Adrenal gland (tissue), 12 donors: Measurements from ENCODE around the gene PPP6R2. TPM values are rescaled to one million over a fixed set of nuclear protein-coding genes. Genes with fewer than 3 reads are reported as not detected.

Experiments
- DNase-seq, 7 donors: peaks; one replicate each; pipeline ENCODE4 v3.0.0-alpha.2; 2019 to 2020
- H3K27ac ChIP-seq, 5 donors: fragments of 200-600 bp; sonication (generic) in 4 of 5; 1 replicate in 3 of 5; 2 replicates in 2 of 5; pipeline versions ENCODE4 v1.5.1 to v1.8.0; 2016 to 2020; ENCODE audit warnings: mild to moderate bottlenecking in 1 of 5
- H3K27me3 ChIP-seq: fragments of 200-600 bp; 2 replicates; pipeline ENCODE4 v1.8.0; 2021
- H3K36me3 ChIP-seq, 2 donors: fragments of 200-600 bp; replicated peaks in 1 of 2; 1 replicate in 1 of 2; 2 replicates in 1 of 2; pipeline versions ENCODE4 v1.5.1 to v1.8.0; 2018 to 2022
- H3K4me1 ChIP-seq, 2 donors: fragments of 200-600 bp; replicated peaks in 1 of 2; 1 replicate in 1 of 2; 2 replicates in 1 of 2; pipeline versions ENCODE4 v1.5.1 to v1.8.0; 2018 to 2021
- H3K4me3 ChIP-seq, 4 donors: fragments of 200-600 bp; sonication (generic) in 3 of 4; one replicate each; pipeline ENCODE4 v1.5.1; 2016 to 2018
- H3K9me3 ChIP-seq, 3 donors: fragments of 200-600 bp; sonication (generic) in 1 of 3; replicated peaks in 1 of 3; 1 replicate in 2 of 3; 2 replicates in 1 of 3; pipeline versions ENCODE4 v1.5.1 to v1.8.0; 2016 to 2021
- CTCF ChIP-seq, 6 experiments: fragments of 450-650 bp in 4 of 6; fragments of 200-600 bp in 2 of 6; sonication (generic) in 1 of 6; IDR thresholded peaks; 1 replicate in 5 of 6; 2 replicates in 1 of 6; pipeline versions ENCODE4 v1.5.1 to v1.8.0; 2016 to 2021; ENCODE audit warnings: antibody characterized with exemption in 6 of 6, mild to moderate bottlenecking in 2 of 6, moderate library complexity in 1 of 6
- POLR2A ChIP-seq, 2 donors: fragments of 450-650 bp; IDR thresholded peaks; one replicate each; pipeline ENCODE4 v1.6.1; 2017; ENCODE audit warnings: antibody characterized with exemption in 2 of 2, mild to moderate bottlenecking in 2 of 2, moderate library complexity in 1 of 2
- WGBS, 4 donors: extraction: QIAGEN DNeasy Blood & Tissue Kit in 2 of 4; methylation state at CpG; one replicate each; pipeline versions ENCODE4 v1.1.5 to v1.1.7; 2013 to 2017; 5-methylcytosine and 5-hydroxymethylcytosine counted together
- intact Hi-C, 2 donors: fragments of 100-400 bp; cut with DNase I; formaldehyde crosslinking; loops; one replicate each; pipeline versions ENCODE4 v1.14.1 to v1.15.0; 2022 to 2023
- polyA plus RNA-seq, 3 donors: library from polyadenylated mRNA; stranded (reverse); fragments of 200-250 nt in 2 of 3; fragments of 350-450 nt in 1 of 3; fragmentation: Illumina TruSeq in 1 of 3; extraction: RNeasy Lipid Tissue Mini Kit (QIAGEN cat#74804) in 1 of 3; gene quantifications; one replicate each; pipeline ENCODE4 v1.2.3, GENCODE V29; 2013 to 2014
- total RNA-seq, 9 donors: library from RNA; depleted of rRNA in 4 of 9; stranded (reverse); fragments of >200 nt in 4 of 9; fragments of 120-200 nt in 1 of 9; fragmentation: NEBNext Ultra II Directional in 1 of 9; extraction: Animal tissue kit (Norgen Biotek cat#: 25700) in 1 of 9; gene quantifications; one replicate each; pipeline versions ENCODE4 v1.1.0 to v1.2.4, GENCODE V29; 2013 to 2023
- donor health status: healthy with polysubstance abuse.
- donor health status: Bipolar disorder and iron deficiency.
- donor health status: DM: yes; HTN: yes; CAD: no.
- donor health status: DM: no; HTN: no; CAD: no.
- donor health status: DM: no; HTN: no; CAD: no.
- donor health status: DM: yes; HTN: yes; CAD: no.

Gene PPP6R2
- total and polyA plus RNA-seq, 12 donors, result 19.6 to 129 (median 73.0) TPM

GRCh38 chr22:50486561-50487289, 143.6 kb downstream of the PPP6R2 start, which contains the start of gene MIOX:
Gene MIOX, plus strand, starts transcription at chr22:50486859. Its CDS starts 39 bp downstream, at chr22:50486898.
- TF ChIP-seq CTCF (IDR thresholded peaks at IDR 0.05) (no peak), POLR2A (IDR thresholded peaks at IDR 0.05) (no peak)
- H3K4me3 ChIP-seq, result no peak within 1 kb of the TSS
- 69 to 79% (median 77%) methylated on average over 12 to 23 of the region's 23 CpGs for WGBS, 4 donors
- H3K4me1 ChIP-seq, result peaks cover 0 to 6% of the 10 kb centered on the region in 2 donors
- intact Hi-C loops, result no loop called here
- no peak for DNase-seq
- peaks cover 18% of the 10 kb centered on the region for H3K27me3 ChIP-seq
- H3K9me3 ChIP-seq, result no peaks in the 10 kb centered on the region
- H3K27ac ChIP-seq, result no peak within 1 kb of the TSS
- no peaks in the 10 kb centered on the region for H3K36me3 ChIP-seq

- WGBS, 4 donors, result 82 to 90% (median 84%) methylated on average over 16 to 23 of the region's 23 CpGs
- H3K9me3 ChIP-seq, result no peaks in the 10 kb centered on the region
- H3K36me3 ChIP-seq, result no peaks in the 10 kb centered on the region
- peaks cover 11% of the 10 kb centered on the region for H3K27me3 ChIP-seq
- intact Hi-C loops, result no loop called here
- no peaks in the 10 kb centered on the region for H3K4me1 ChIP-seq
- no peak for TF ChIP-seq POLR2A (IDR thresholded peaks at IDR 0.05)
- no peak for TF ChIP-seq CTCF (IDR thresholded peaks at IDR 0.05)
- no peak overlapping the region for H3K27ac ChIP-seq
- no peak overlapping the region for H3K4me3 ChIP-seq
- no peak for DNase-seq
Observed at GRCh38 chr22:50487290-50488005, 144.3 kb downstream of the PPP6R2 start.

- no peaks in the 10 kb centered on the region for H3K9me3 ChIP-seq
- H3K36me3 ChIP-seq, result no peaks in the 10 kb centered on the region
- H3K27me3 ChIP-seq, result peaks cover 4% of the 10 kb centered on the region
- WGBS, 4 donors, result 0 to 90% (median 81%) methylated on average over 1 to 14 of the region's 18 CpGs
- intact Hi-C loops, result no loop called here
- no peaks in the 10 kb centered on the region for H3K4me1 ChIP-seq
- DNase-seq, result no peak
- no peak overlapping the region for H3K4me3 ChIP-seq
- TF ChIP-seq POLR2A (IDR thresholded peaks at IDR 0.05), result no peak
- TF ChIP-seq CTCF (IDR thresholded peaks at IDR 0.05), result no peak
- no peak overlapping the region for H3K27ac ChIP-seq
Observed at GRCh38 chr22:50488006-50488677, 145.0 kb downstream of the PPP6R2 start.

GRCh38 chr22:50488886-50489285, 145.8 kb downstream of the PPP6R2 start:
- no peak overlapping the region for H3K27ac ChIP-seq
- TF ChIP-seq POLR2A (IDR thresholded peaks at IDR 0.05), result no peak
- no peak for TF ChIP-seq CTCF (IDR thresholded peaks at IDR 0.05)
- 68 to 77% (median 75%) methylated on average over 16 to 19 of the region's 19 CpGs for WGBS, 4 donors
- no peaks in the 10 kb centered on the region for H3K36me3 ChIP-seq
- H3K4me3 ChIP-seq, result no peak overlapping the region
- H3K4me1 ChIP-seq, result no peaks in the 10 kb centered on the region
- DNase-seq, result no peak
- intact Hi-C loops, result no loop called here
- no peaks in the 10 kb centered on the region for H3K27me3 ChIP-seq
- no peaks in the 10 kb centered on the region for H3K9me3 ChIP-seq
